ENCODE data around the gene FUZ. TPM values are rescaled to one million over a fixed set of nuclear protein-coding genes. Genes with fewer than 3 reads are reported as not detected.

FUZ gene
- total and polyA plus RNA-seq, 9 donors = 13.4 to 48.6 (median 27.5) TPM

- intact Hi-C loops (cut with DNase I) = loop anchor here in 2 of 4 donors (5.0 to 10.0 kb wide), 3 partner anchors 39 to 81 kb away; partner anchors contain the start of gene AP2A1 (in 1 of the 2)
- TF ChIP-seq EP300 (IDR thresholded peaks at IDR 0.05) = no peak
- TF ChIP-seq CTCF (IDR thresholded peaks at IDR 0.05) = no peak
- no peak for TF ChIP-seq POLR2A (IDR thresholded peaks at IDR 0.05)
Measured at GRCh38 chr19:49805822-49806619, 7.1 kb downstream of the FUZ start.

DNA sequence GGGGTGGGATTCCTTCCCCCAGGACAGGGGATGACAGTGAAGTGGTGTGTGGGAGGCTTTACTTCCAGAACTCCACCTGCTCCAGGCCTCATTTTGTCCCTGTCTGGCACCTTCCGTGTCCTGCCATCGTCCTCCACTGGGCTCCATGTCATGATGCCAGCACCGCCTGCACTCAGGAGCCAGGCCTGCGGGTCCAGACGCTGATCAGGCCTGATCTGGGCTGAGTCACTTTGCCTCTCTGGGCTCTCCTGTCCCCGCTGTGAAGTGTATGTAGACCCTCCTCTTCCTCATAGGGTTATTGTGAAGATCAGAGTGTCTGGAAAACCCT, 9.6 kb downstream of the FUZ start:
- Histone ChIP-seq H3K4me1 (ENCODE audit: insufficient read depth) (peaks cover 11% of the 10 kb centered on the region), H3K27me3 (no peaks in the 10 kb centered on the region), H3K36me3 (no peaks in the 10 kb centered on the region), H3K4me3 (no peak overlapping the region), H3K27ac (no peak overlapping the region), H3K9me3 (no peaks in the 10 kb centered on the region)
- intact Hi-C loops (cut with DNase I) = loop anchor here in 2 of 4 donors (5.0 to 10.0 kb wide), 3 partner anchors 36 to 79 kb away; partner anchors contain the start of gene AP2A1 (in 1 of the 2)
- DNase-seq = peak in 2 of 5 donors; percentile 31 to 33
- no peak for TF ChIP-seq CTCF (IDR thresholded peaks at IDR 0.05)
- TF ChIP-seq POLR2A (IDR thresholded peaks at IDR 0.05) = no peak
- no peak for TF ChIP-seq EP300 (IDR thresholded peaks at IDR 0.05)
- 85 to 94% (median 90%) methylated on average over 6 of the region's 6 CpGs for WGBS, 3 donors

More at GRCh38 chr19:49805822-49806619, 7.1 kb downstream of the FUZ start:
- DNase-seq = peak in 1 of 5 donors; percentile 37
- Histone ChIP-seq H3K36me3 (no peaks in the 10 kb centered on the region), H3K27me3 (no peaks in the 10 kb centered on the region), H3K27ac (no peak overlapping the region), H3K4me1 (ENCODE audit: insufficient read depth) (peaks cover 12% of the 10 kb centered on the region), H3K4me3 (no peak overlapping the region), H3K9me3 (no peaks in the 10 kb centered on the region)
- 77 to 89% (median 82%) methylated on average over 17 to 20 of the region's 20 CpGs for WGBS, 3 donors

DNA sequence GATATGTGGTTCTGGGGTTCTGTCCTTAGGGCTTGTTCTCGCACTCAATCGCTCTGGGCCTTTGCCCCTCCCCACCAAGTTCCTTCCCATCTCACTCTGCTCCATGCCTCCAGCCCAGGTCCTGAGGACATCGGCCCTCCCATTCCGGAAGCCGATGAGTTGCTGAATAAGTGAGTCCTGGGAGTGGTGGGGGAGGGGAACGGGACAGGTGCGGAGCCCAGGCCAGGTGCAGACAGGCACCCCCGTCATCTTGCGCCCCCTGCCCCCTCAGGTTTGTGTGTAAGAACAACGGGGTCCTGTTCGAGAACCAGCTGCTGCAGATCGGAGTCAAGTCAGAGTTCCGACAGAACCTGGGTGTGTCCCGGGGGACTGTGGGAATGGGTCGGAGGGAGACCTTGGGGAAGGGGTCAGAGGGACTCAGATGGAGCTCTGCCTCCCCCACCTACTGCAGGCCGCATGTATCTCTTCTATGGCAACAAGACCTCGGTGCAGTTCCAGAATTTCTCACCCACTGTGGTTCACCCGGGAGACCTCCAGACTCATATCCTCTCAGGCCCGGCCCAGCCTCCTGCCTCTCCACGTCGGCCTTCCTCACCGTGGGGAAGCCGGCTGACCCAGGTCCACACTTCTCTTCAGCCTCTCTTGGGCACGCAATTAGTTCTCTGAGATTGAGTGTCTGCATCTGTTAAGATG, 10.1 kb downstream of the FUZ start:
- H3K36me3 ChIP-seq = no peaks in the 10 kb centered on the region
- intact Hi-C loops (cut with DNase I) = loop anchor here in 2 of 4 donors (5.0 to 10.0 kb wide), 3 partner anchors 36 to 78 kb away; partner anchors contain the start of gene AP2A1 (in 1 of the 2)
- no peaks in the 10 kb centered on the region for H3K9me3 ChIP-seq
- WGBS, 3 donors = 68 to 78% (median 71%) methylated on average over 24 of the region's 24 CpGs
- peaks cover 8% of the 10 kb centered on the region for H3K4me1 ChIP-seq (ENCODE audit: insufficient read depth)
- peak in 3 of 5 donors; percentile 58 to 63 (median 59) for DNase-seq
- no peaks in the 10 kb centered on the region for H3K27me3 ChIP-seq
- TF ChIP-seq CTCF (IDR thresholded peaks at IDR 0.05) (no peak), POLR2A (IDR thresholded peaks at IDR 0.05) (no peak), EP300 (IDR thresholded peaks at IDR 0.05) (no peak)
- peak overlapping the region; percentile 55 to 61 for H3K27ac ChIP-seq
- no peak overlapping the region for H3K4me3 ChIP-seq

DNA sequence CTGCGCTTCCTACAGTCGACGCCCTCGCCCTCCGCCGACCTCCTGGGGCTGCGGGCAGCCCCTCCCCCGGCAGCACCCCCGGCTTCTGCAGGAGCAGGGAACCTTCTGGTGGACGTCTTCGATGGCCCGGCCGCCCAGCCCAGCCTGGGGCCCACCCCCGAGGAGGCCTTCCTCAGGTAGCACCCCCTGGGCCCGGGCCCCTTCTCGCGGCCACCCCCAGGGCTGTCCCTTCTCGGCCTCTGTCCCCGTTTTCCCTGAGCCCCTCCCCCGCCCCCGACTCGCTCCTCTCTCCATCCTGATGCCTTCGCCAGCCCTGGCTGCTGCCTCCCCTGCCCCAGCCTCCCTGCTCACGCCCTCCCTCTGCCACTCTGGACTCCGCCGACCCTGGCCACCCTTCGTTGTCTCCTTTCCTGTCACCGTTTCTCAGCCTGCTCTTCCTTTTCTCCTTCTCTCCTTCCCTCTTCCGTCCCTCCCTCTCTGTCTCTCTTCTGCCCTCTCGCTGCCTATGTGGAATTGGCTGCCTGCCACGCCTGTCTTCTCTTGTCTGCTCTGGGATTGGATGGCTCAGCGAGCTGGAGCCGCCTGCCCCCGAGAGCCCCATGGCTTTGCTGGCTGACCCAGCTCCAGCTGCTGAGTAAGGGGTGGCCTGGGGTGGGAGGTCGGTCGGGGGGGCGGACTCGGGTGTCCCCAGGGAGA, 11.0 kb downstream of the FUZ start:
- Histone ChIP-seq H3K4me1 (ENCODE audit: insufficient read depth) (peaks cover 8% of the 10 kb centered on the region), H3K9me3 (no peaks in the 10 kb centered on the region), H3K4me3 (peak overlapping the region; percentile 35), H3K27ac (peak overlapping the region; percentile 55 to 61), H3K36me3 (no peaks in the 10 kb centered on the region), H3K27me3 (no peaks in the 10 kb centered on the region)
- TF ChIP-seq POLR2A (IDR thresholded peaks at IDR 0.05) = no peak
- no peak for TF ChIP-seq EP300 (IDR thresholded peaks at IDR 0.05)
- TF ChIP-seq CTCF (IDR thresholded peaks at IDR 0.05) = peak; percentile 54 to 75 (median 57)
- WGBS, 3 donors = 8 to 14% (median 13%) methylated on average over 24 to 38 of the region's 38 CpGs
- peak; percentile 94 to 97 (median 97) for DNase-seq
- intact Hi-C loops (cut with DNase I) = loop anchor here in 2 of 4 donors (5.0 to 10.0 kb wide), 3 partner anchors 35 to 77 kb away; partner anchors contain the start of gene AP2A1 (in 1 of the 2)

Data from ovary (tissue), 9 donors.